PC-3 (cell line): ENCODE results near the gene C12orf50.

Source experiments
- EZH2 ChIP-seq: fragments of 300-600 bp; sonication (generic); IDR thresholded peaks from one replicate; pipeline ENCODE4 v1.6.1; 2017; ENCODE audit warnings: antibody characterized with exemption, mild to moderate bottlenecking, low read length; ENCODE audit not compliant: unreplicated experiment
- EZH2phosphoT487 ChIP-seq: fragments of 300-600 bp; sonication (generic); IDR thresholded peaks from 2 replicates; pipeline ENCODE4 v1.6.1; 2018; ENCODE audit warnings: mild to moderate bottlenecking, antibody characterized with exemption, low read length, borderline replicate concordance
- TF ChIP-seq, protein P1 (sequence below): fragments of 300-600 bp; sonication (generic); conservative IDR thresholded peaks from 2 replicates; pipeline ENCODE4 v1.5.1; 2017; ENCODE audit warnings: antibody characterized with exemption, low read depth, mild to moderate bottlenecking, low read length

DNA sequence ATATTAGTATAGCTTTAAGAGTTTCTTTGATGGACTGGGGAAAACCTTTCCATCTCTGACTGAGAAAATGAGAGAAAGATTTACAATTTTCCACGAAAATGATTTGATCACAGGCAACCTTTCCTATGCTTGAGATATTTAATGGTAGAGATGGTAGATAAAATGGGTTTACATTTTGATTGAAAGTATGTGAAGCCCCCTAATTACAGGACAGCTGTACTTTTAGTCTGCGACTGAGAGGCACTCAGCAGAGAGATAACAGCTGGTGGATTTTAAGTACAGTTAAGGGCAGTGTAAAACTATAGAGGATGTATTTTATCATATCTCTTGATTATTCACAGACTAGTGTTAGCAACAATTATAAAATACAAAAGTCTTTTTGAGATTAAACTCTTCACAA, 40.7 kb downstream of the C12orf50 start:
- TF ChIP-seq, protein P1, sequence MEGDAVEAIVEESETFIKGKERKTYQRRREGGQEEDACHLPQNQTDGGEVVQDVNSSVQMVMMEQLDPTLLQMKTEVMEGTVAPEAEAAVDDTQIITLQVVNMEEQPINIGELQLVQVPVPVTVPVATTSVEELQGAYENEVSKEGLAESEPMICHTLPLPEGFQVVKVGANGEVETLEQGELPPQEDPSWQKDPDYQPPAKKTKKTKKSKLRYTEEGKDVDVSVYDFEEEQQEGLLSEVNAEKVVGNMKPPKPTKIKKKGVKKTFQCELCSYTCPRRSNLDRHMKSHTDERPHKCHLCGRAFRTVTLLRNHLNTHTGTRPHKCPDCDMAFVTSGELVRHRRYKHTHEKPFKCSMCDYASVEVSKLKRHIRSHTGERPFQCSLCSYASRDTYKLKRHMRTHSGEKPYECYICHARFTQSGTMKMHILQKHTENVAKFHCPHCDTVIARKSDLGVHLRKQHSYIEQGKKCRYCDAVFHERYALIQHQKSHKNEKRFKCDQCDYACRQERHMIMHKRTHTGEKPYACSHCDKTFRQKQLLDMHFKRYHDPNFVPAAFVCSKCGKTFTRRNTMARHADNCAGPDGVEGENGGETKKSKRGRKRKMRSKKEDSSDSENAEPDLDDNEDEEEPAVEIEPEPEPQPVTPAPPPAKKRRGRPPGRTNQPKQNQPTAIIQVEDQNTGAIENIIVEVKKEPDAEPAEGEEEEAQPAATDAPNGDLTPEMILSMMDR, result no peak
- TF ChIP-seq EZH2 (no peak), EZH2phosphoT487 (no peak)
